Heart left ventricle (tissue), 13 donors: ENCODE data around the gene KATNB1.
"Not testable (repeated sequence)": the region's sequence is repeated elsewhere in the genome, so short reads cannot be mapped to it uniquely, and the experiment has no call there.

ENCODE experiments used
- POLR2A ChIP-seq, 2 donors: fragments of 450-650 bp; IDR thresholded peaks; one replicate each; pipeline ENCODE4 v1.6.1; 2017; ENCODE audit warnings: antibody characterized with exemption in 2 of 2, mild to moderate bottlenecking in 2 of 2, moderate library complexity in 2 of 2
- TF ChIP-seq, protein P1 (sequence below), 12 donors: fragments of 200-600 bp; sonication (generic) in 4 of 12; IDR thresholded peaks; one replicate each; pipeline versions ENCODE4 v1.5.0 to v1.8.0; 2018 to 2022; ENCODE audit warnings: antibody characterized with exemption in 12 of 12, mild to moderate bottlenecking in 5 of 12
- donor health status: ischemic (EF 13 %, LVEDD 7.1; RV severe dilation, severe dysfunction).
- donor health status: DM: no; HTN: yes; CAD: no.
- donor health status: DM: no; HTN: no; CAD: no.
- donor health status: ischemic (EF 25% LVEDD 6.9; RV normal size, moderate dysfunction).
- donor health status: ischemic (EF 25% LVEDD 5.7; RV mildly dilated, moderate dysfunction).
- donor health status: ischemic (EF 35%, LVEDD 5.7; RV mildly dilated, moderate dysfunction).
- donor health status: nonischemic (EF 11% LVEDD 7.7; RV severe dilation, severe dysfunction).
- donor health status: DM: yes; HTN: yes; CAD: no.
- donor health status: PGD.
- donor health status: ischemic (EF 29% LVEDD 5.4; RV normal size, mild dysfunction).
- donor health status: nonischemic (EF 23%, LVEDD 6.1; RV moderate dilation, normal function).

DNA sequence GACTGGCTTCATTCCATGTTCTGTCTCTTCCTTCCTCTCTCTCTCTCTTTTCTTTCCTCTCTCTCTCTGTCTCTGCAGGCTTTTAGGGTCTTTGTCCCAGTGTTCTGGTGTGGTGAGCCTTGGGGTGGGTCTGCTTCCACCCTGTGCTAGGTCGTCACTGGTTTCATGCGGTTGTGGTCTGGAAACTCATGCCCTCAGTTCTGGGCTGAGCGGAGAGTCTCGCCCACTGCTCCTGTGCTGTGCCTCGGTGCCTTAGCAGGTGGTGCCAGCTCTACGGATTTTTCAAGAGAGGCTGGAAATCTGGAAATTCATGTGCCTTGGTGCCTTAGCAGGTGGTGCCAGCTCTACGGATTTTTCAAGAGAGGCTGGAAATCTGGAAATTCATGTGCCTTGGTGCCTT is 10.7 kb downstream of the KATNB1 start:
- TF ChIP-seq POLR2A (IDR thresholded peaks at IDR 0.05), result not testable (repeated sequence)
- TF ChIP-seq, protein P1, sequence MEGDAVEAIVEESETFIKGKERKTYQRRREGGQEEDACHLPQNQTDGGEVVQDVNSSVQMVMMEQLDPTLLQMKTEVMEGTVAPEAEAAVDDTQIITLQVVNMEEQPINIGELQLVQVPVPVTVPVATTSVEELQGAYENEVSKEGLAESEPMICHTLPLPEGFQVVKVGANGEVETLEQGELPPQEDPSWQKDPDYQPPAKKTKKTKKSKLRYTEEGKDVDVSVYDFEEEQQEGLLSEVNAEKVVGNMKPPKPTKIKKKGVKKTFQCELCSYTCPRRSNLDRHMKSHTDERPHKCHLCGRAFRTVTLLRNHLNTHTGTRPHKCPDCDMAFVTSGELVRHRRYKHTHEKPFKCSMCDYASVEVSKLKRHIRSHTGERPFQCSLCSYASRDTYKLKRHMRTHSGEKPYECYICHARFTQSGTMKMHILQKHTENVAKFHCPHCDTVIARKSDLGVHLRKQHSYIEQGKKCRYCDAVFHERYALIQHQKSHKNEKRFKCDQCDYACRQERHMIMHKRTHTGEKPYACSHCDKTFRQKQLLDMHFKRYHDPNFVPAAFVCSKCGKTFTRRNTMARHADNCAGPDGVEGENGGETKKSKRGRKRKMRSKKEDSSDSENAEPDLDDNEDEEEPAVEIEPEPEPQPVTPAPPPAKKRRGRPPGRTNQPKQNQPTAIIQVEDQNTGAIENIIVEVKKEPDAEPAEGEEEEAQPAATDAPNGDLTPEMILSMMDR (IDR thresholded peaks at IDR 0.05), result not testable (repeated sequence)
